Keratinocyte (primary cell): ENCODE measurements around the gene AOPEP. TPM values are rescaled to one million over a fixed set of nuclear protein-coding genes. Genes with fewer than 3 reads are reported as not detected.

Source experiments
- DNase-seq: peaks from one replicate; pipeline ENCODE4 v3.0.0-alpha.2; 2011; ENCODE audit warnings: low read depth, missing footprints, low spot score
- FAIRE-seq: peaks from 2 replicates; lab custom pipeline; 2011; peaks lifted over from hg19 to GRCh38; lab: Jason Lieb, UNC
- H2AFZ ChIP-seq: 2 replicates; pipeline ENCODE4 v1.6.0; 2012; ENCODE audit warnings: low read length, control low read depth, inconsistent platforms; ENCODE audit not compliant: control insufficient read depth
- H3K27ac ChIP-seq: 2 replicates; pipeline ENCODE4 v1.5.1; 2011; ENCODE audit warnings: low read length; ENCODE audit not compliant: control insufficient read depth, insufficient read depth
- H3K27me3 ChIP-seq: 3 replicates; pipeline ENCODE4 v1.6.0; 2011; ENCODE audit warnings: low read length; ENCODE audit not compliant: control insufficient read depth, insufficient read depth; ENCODE audit errors: extremely low read depth
- H3K36me3 ChIP-seq, 2 experiments: 2 replicates in 1 of 2; 3 replicates in 1 of 2; pipeline ENCODE4 v1.5.1; 2011; ENCODE audit warnings: low read length in 2 of 2, mild to moderate bottlenecking in 1 of 2; ENCODE audit not compliant: control insufficient read depth in 2 of 2, insufficient read depth in 2 of 2; ENCODE audit errors: extremely low read depth in 1 of 2
- H3K4me1 ChIP-seq: 3 replicates; pipeline ENCODE4 v1.5.1; 2011; ENCODE audit warnings: low read length; ENCODE audit not compliant: control insufficient read depth, insufficient read depth; ENCODE audit errors: extremely low read depth
- H3K4me2 ChIP-seq: 3 replicates; pipeline ENCODE4 v1.6.0; 2011; ENCODE audit warnings: low read depth, low read length; ENCODE audit not compliant: control insufficient read depth, insufficient read depth; ENCODE audit errors: extremely low read depth
- H3K4me3 ChIP-seq, 3 experiments: fragments of 200-600 bp in 1 of 3; sonication (generic) in 1 of 3; 2 replicates in 2 of 3; 3 replicates in 1 of 3; pipeline ENCODE4 v1.5.1; 2011 to 2016; ENCODE audit warnings: low read length in 3 of 3, mild to moderate bottlenecking in 3 of 3, control low read depth in 2 of 3, inconsistent platforms in 1 of 3, low read depth in 1 of 3, mixed read lengths in 1 of 3, mixed run types in 1 of 3, moderate library complexity in 1 of 3; ENCODE audit not compliant: control insufficient read depth in 2 of 3, insufficient read depth in 2 of 3; ENCODE audit errors: extremely low read depth in 1 of 3
- H3K79me2 ChIP-seq: 2 replicates; pipeline ENCODE4 v1.6.0; 2012; ENCODE audit warnings: low read length; ENCODE audit not compliant: control insufficient read depth, insufficient read depth
- H3K9ac ChIP-seq: 3 replicates; pipeline ENCODE4 v1.6.0; 2011; ENCODE audit warnings: low read length; ENCODE audit not compliant: control insufficient read depth, insufficient read depth; ENCODE audit errors: extremely low read depth
- H3K9me1 ChIP-seq: 3 replicates; pipeline ENCODE4 v1.6.0; 2011; ENCODE audit warnings: low read length; ENCODE audit not compliant: control insufficient read depth, insufficient read depth; ENCODE audit errors: extremely low read depth
- H3K9me3 ChIP-seq: 2 replicates; pipeline ENCODE4 v1.5.1; 2012; ENCODE audit warnings: low read depth, low read length; ENCODE audit not compliant: control insufficient read depth
- H4K20me1 ChIP-seq: 3 replicates; pipeline ENCODE4 v1.6.0; 2011; ENCODE audit warnings: low read length; ENCODE audit not compliant: control insufficient read depth, insufficient read depth; ENCODE audit errors: extremely low read depth
- EZH2 ChIP-seq: IDR thresholded peaks from one replicate; pipeline ENCODE4 v1.6.1; 2012; ENCODE audit warnings: inconsistent platforms, mild to moderate bottlenecking, low read length, moderate library complexity
- dilution Hi-C: fragments of 300-500 bp; cut with MboI; formaldehyde crosslinking; loops from one replicate; pipeline ENCODE4 v1.7.0; 2020; ENCODE audit warnings: low sequenced_read_pairs; ENCODE audit not compliant: extremely low pct_ligation_motif_present
- polyA plus RNA-seq, 5 experiments: library from polyadenylated mRNA; depleted of rRNA in 3 of 5; stranded (reverse) in 3 of 5; stranded (forward) in 1 of 5; unstranded in 1 of 5; fragments of >200 nt; gene quantifications; 1 replicate in 1 of 5; 2 replicates in 3 of 5; 3 replicates in 1 of 5; pipeline versions ENCODE4 v1.2.1 to v1.2.3, GENCODE V29; 2011 to 2012; ENCODE audit warnings: missing spikeins in 2 of 5, low read depth in 1 of 5, low replicate concordance in 1 of 5
- TF ChIP-seq, protein P1 (sequence below), 3 experiments: IDR thresholded peaks in 1 of 3; conservative IDR thresholded peaks in 1 of 3; optimal IDR thresholded peaks in 1 of 3; 2 replicates in 2 of 3; 3 replicates in 1 of 3; pipeline versions ENCODE3 to v1.5.1; 2011; ENCODE audit warnings: low read length in 3 of 3, mild to moderate bottlenecking in 3 of 3, moderate library complexity in 2 of 3, control low read depth in 1 of 3, inconsistent platforms in 1 of 3; ENCODE audit not compliant: insufficient read depth in 2 of 3; ENCODE audit errors: extremely low read depth in 1 of 3

Gene AOPEP
- polyA plus RNA-seq, 1 donor (not counting 4 experiments of a cell fraction or from before 2014, with no cell fraction given): 27.0 TPM

DNA sequence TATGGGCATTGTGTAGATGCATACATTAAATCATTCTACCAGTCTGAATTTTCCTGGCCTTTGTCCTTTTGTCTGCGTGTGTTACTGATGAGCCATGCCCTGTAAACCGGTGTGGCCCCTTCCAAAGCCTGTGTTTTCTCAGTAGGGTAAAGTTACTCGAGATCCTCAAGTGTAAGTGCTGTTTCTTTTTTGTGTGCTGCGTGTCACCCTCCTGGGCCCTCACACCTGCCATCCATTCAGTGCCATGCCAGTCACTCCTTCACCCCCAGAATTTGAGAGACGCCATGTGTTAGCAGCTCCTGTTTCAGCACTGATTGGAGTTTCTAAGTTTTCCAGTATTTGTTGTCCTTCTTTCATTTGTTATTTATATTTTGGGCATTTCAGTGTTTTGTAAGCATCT, 302.8 kb downstream of the AOPEP start:
- dilution Hi-C loops: no loop called here
- H3K79me2 ChIP-seq: peaks cover 90% of the 10 kb centered on the region
- FAIRE-seq: no peak

DNA sequence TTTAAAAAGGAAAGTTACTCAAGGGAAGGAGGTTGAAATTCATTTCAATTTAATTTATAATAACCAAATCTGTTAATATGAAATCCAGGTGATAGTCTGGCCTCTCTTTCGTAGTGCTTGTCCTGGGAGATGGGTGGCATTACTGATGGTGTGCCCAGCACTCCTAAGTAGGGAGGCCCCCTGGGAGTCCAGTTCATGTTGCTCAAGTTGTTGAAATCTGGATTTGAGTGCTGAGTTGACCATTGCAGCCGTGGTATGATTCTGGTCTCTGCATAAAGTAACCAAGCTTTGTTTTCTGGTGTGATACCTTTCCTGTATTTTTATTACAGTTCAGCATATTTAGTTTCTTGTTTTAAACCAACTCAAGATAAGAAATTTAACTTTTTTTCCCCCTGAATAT, 303.2 kb downstream of the AOPEP start:
- peaks cover 3 to 10% of the 10 kb centered on the region in 2 experiments for H3K36me3 ChIP-seq

More for the DNA sequence above, 302.8 kb downstream of the AOPEP start:
- no peak for DNase-seq
- TF ChIP-seq, protein P1, sequence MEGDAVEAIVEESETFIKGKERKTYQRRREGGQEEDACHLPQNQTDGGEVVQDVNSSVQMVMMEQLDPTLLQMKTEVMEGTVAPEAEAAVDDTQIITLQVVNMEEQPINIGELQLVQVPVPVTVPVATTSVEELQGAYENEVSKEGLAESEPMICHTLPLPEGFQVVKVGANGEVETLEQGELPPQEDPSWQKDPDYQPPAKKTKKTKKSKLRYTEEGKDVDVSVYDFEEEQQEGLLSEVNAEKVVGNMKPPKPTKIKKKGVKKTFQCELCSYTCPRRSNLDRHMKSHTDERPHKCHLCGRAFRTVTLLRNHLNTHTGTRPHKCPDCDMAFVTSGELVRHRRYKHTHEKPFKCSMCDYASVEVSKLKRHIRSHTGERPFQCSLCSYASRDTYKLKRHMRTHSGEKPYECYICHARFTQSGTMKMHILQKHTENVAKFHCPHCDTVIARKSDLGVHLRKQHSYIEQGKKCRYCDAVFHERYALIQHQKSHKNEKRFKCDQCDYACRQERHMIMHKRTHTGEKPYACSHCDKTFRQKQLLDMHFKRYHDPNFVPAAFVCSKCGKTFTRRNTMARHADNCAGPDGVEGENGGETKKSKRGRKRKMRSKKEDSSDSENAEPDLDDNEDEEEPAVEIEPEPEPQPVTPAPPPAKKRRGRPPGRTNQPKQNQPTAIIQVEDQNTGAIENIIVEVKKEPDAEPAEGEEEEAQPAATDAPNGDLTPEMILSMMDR (optimal IDR thresholded peaks at IDR 0.05 in 1 of 3, IDR thresholded peaks at IDR 0.05 in 1 of 3, conservative IDR thresholded peaks at IDR 0.05 in 1 of 3; ENCODE audit: extremely low read depth in 1 of 3, insufficient read depth in 2 of 3, low read length in 3 of 3): no peak
- no peak for TF ChIP-seq EZH2
- H3K4me1 ChIP-seq: peaks cover 44% of the 10 kb centered on the region
- no peaks in the 10 kb centered on the region for H4K20me1 ChIP-seq
- no peaks in the 10 kb centered on the region for H3K9me3 ChIP-seq
- no peaks in the 10 kb centered on the region for H3K9me1 ChIP-seq
- H3K27ac ChIP-seq: no peak overlapping the region
- no peak overlapping the region for H3K4me2 ChIP-seq
- H3K9ac ChIP-seq: no peak overlapping the region
- H3K36me3 ChIP-seq: peaks cover 3 to 14% of the 10 kb centered on the region in 2 experiments
- H3K27me3 ChIP-seq: no peaks in the 10 kb centered on the region
- H3K4me3 ChIP-seq: no peak overlapping the region
- no peak overlapping the region for H2AFZ ChIP-seq

More for the DNA sequence above, 303.2 kb downstream of the AOPEP start:
- H3K4me1 ChIP-seq: peaks cover 40% of the 10 kb centered on the region
- H3K9me3 ChIP-seq: no peaks in the 10 kb centered on the region
- no peaks in the 10 kb centered on the region for H3K9me1 ChIP-seq
- H3K4me2 ChIP-seq: no peak overlapping the region
- TF ChIP-seq, protein P1 (optimal IDR thresholded peaks at IDR 0.05 in 1 of 3, IDR thresholded peaks at IDR 0.05 in 1 of 3, conservative IDR thresholded peaks at IDR 0.05 in 1 of 3; ENCODE audit: extremely low read depth in 1 of 3, insufficient read depth in 2 of 3, low read length in 3 of 3): no peak
- no peak for TF ChIP-seq EZH2
- no peak overlapping the region for H2AFZ ChIP-seq
- no peak overlapping the region for H3K27ac ChIP-seq
- dilution Hi-C loops: no loop called here
- no peaks in the 10 kb centered on the region for H4K20me1 ChIP-seq
- H3K27me3 ChIP-seq: no peaks in the 10 kb centered on the region
- H3K9ac ChIP-seq: no peak overlapping the region
- DNase-seq: no peak
- no peak overlapping the region for H3K4me3 ChIP-seq
- peaks cover 90% of the 10 kb centered on the region for H3K79me2 ChIP-seq
- FAIRE-seq: no peak
